Calu3 (cell line): Measurements from ENCODE around the gene TMEM179B. TPM values are rescaled to one million over a fixed set of nuclear protein-coding genes. Genes with fewer than 3 reads are reported as not detected.
"Not testable (repeated sequence)": the region's sequence is repeated elsewhere in the genome, so short reads cannot be mapped to it uniquely, and the experiment has no call there.

Experiments
- BruUV-seq: library from RNA; stranded (reverse); fragments of 400-500 nt; replicated peaks from 2 replicates; lab custom pipeline; 2021; lab: Mats Ljungman, UMichigan
- CTCF ChIA-PET: fragments of 300-600 bp; sonication (Branson Sonifier 250); formaldehyde crosslinking; loops from one replicate; lab custom pipeline; 2022; ENCODE audit warnings: antibody characterized with exemption; lab: Charles Lee
- DNase-seq: peaks from one replicate; pipeline ENCODE4 v3.0.0; 2022
- H3K27ac Mint-ChIP-seq: one replicate; pipeline ENCODE4 v1.8.0; 2022; ENCODE audit warnings: mixed read lengths; ENCODE audit not compliant: unreplicated experiment
- H3K27me3 Mint-ChIP-seq: one replicate; pipeline ENCODE4 v1.8.0; 2022; ENCODE audit warnings: mixed read lengths; ENCODE audit not compliant: unreplicated experiment
- H3K36me3 Mint-ChIP-seq: one replicate; pipeline ENCODE4 v1.8.0; 2022; ENCODE audit warnings: mild to moderate bottlenecking, moderate library complexity, mixed read lengths; ENCODE audit not compliant: insufficient read depth, unreplicated experiment
- H3K4me1 Mint-ChIP-seq: one replicate; pipeline ENCODE4 v1.8.0; 2022; ENCODE audit warnings: mild to moderate bottlenecking, low read depth, mixed read lengths; ENCODE audit not compliant: unreplicated experiment
- H3K4me3 Mint-ChIP-seq: one replicate; pipeline ENCODE4 v1.8.0; 2022; ENCODE audit warnings: mild to moderate bottlenecking, low read depth, moderate library complexity, mixed read lengths; ENCODE audit not compliant: unreplicated experiment
- H3K9me3 Mint-ChIP-seq: one replicate; pipeline ENCODE4 v1.8.0; 2022; ENCODE audit warnings: low read depth, mixed read lengths; ENCODE audit not compliant: unreplicated experiment
- intact Hi-C: fragments of 100-400 bp; cut with micrococcal nuclease; formaldehyde crosslinking; loops from one replicate; pipeline ENCODE4 v1.10.0; 2022; ENCODE audit not compliant: unreplicated experiment
- total RNA-seq: library from RNA; stranded (reverse); gene quantifications from 2 replicates; pipeline ENCODE4 v1.2.3, GENCODE V29; 2022
- TF ChIP-seq, protein P1 (sequence below): fragments of 200-600 bp; IDR thresholded peaks from one replicate; pipeline ENCODE4 v1.8.0; 2022; ENCODE audit warnings: antibody characterized with exemption; ENCODE audit not compliant: unreplicated experiment

TMEM179B gene
- total RNA-seq, 1 experiment from 2014 or later: 65.6 TPM

- intact Hi-C loops: no loop called here
- TF ChIP-seq, protein P1, sequence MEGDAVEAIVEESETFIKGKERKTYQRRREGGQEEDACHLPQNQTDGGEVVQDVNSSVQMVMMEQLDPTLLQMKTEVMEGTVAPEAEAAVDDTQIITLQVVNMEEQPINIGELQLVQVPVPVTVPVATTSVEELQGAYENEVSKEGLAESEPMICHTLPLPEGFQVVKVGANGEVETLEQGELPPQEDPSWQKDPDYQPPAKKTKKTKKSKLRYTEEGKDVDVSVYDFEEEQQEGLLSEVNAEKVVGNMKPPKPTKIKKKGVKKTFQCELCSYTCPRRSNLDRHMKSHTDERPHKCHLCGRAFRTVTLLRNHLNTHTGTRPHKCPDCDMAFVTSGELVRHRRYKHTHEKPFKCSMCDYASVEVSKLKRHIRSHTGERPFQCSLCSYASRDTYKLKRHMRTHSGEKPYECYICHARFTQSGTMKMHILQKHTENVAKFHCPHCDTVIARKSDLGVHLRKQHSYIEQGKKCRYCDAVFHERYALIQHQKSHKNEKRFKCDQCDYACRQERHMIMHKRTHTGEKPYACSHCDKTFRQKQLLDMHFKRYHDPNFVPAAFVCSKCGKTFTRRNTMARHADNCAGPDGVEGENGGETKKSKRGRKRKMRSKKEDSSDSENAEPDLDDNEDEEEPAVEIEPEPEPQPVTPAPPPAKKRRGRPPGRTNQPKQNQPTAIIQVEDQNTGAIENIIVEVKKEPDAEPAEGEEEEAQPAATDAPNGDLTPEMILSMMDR: no peak
- H3K27ac Mint-ChIP-seq: no peak overlapping the region
- H3K4me1 Mint-ChIP-seq: no peaks in the 10 kb centered on the region
- no TSS peak for BruUV-seq
- no peak for DNase-seq
- peaks cover 47% of the 10 kb centered on the region for H3K36me3 Mint-ChIP-seq
- no peaks in the 10 kb centered on the region for H3K27me3 Mint-ChIP-seq
- H3K4me3 Mint-ChIP-seq: no peak overlapping the region
- H3K9me3 Mint-ChIP-seq: no peaks in the 10 kb centered on the region
- CTCF ChIA-PET: interaction anchor here (0.6 to 1.2 kb wide), 2 partner anchors 12 to 183 kb away, joined by 3 to 4 read pairs; no protein-coding TSS in a partner anchor
These were observed 29.4 kb downstream of the TMEM179B start for GRCh38 chr11:62816557-62816956.

- BruUV-seq: no TSS peak
- Mint-ChIP-seq H3K4me3 (no peak overlapping the region), H3K4me1 (no peaks in the 10 kb centered on the region), H3K27me3 (no peaks in the 10 kb centered on the region), H3K27ac (no peak overlapping the region), H3K36me3 (peaks cover 49% of the 10 kb centered on the region), H3K9me3 (no peaks in the 10 kb centered on the region)
- intact Hi-C loops: no loop called here
- CTCF ChIA-PET: no interaction called here
- TF ChIP-seq, protein P1: no peak
- no peak for DNase-seq
These were observed 29.9 kb downstream of the TMEM179B start for GRCh38 chr11:62817129-62817528.

GRCh38 chr11:62823677-62824076 is 36.5 kb downstream of the TMEM179B start:
- CTCF ChIA-PET: no interaction called here
- H3K9me3 Mint-ChIP-seq: no peaks in the 10 kb centered on the region

GRCh38 chr11:62828130-62828529 is 40.9 kb downstream of the TMEM179B start:
- H3K36me3 Mint-ChIP-seq: peaks cover 81% of the 10 kb centered on the region
- H3K4me1 Mint-ChIP-seq, H3K27me3 Mint-ChIP-seq, intact Hi-C loops, H3K9me3 Mint-ChIP-seq, H3K4me3 Mint-ChIP-seq, BruUV-seq, H3K27ac Mint-ChIP-seq, DNase-seq: not testable (repeated sequence)
- CTCF ChIA-PET: interaction anchor here (0.6 to 1.0 kb wide), 2 partner anchors 12 to 1203 kb away, joined by 3 to 6 read pairs; no protein-coding TSS in a partner anchor

More at GRCh38 chr11:62823677-62824076, 36.5 kb downstream of the TMEM179B start:
- no peak for DNase-seq
- H3K4me1 Mint-ChIP-seq: no peaks in the 10 kb centered on the region
- intact Hi-C loops: no loop called here
- no peaks in the 10 kb centered on the region for H3K27me3 Mint-ChIP-seq
- TF ChIP-seq, protein P1: no peak
- H3K36me3 Mint-ChIP-seq: peaks cover 69% of the 10 kb centered on the region
- no TSS peak for BruUV-seq
- H3K4me3 Mint-ChIP-seq: no peak overlapping the region
- H3K27ac Mint-ChIP-seq: no peak overlapping the region

GRCh38 chr11:62830904-62831519 is 43.8 kb downstream of the TMEM179B start:
- Mint-ChIP-seq H3K9me3 (no peaks in the 10 kb centered on the region), H3K27me3 (no peaks in the 10 kb centered on the region), H3K36me3 (peaks cover 78% of the 10 kb centered on the region), H3K27ac (peak overlapping the region; percentile 92), H3K4me3 (peak overlapping the region; percentile 85), H3K4me1 (peaks cover 10% of the 10 kb centered on the region)
- intact Hi-C loops: no loop called here
- no TSS peak for BruUV-seq
- no peak for DNase-seq
- TF ChIP-seq, protein P1: no peak
- CTCF ChIA-PET: no interaction called here
